Neural cell (in vitro differentiated cells): ENCODE data around the gene DACH1. TPM values are rescaled to one million over a fixed set of nuclear protein-coding genes. Genes with fewer than 3 reads are reported as not detected.

Experiments
- H2AFZ ChIP-seq: fragments of 200-600, 300-800 bp; sonication (generic), shearing (Covaris generic); 2 replicates; pipeline ENCODE4 v1.6.0; 2014; ENCODE audit warnings: low read depth, mild to moderate bottlenecking, antibody characterized with exemption, low read length, moderate library complexity
- H3F3A ChIP-seq: fragments of 200-600 bp; shearing (Covaris generic); 2 replicates; pipeline ENCODE4 v1.6.1; 2016; ENCODE audit warnings: mild to moderate bottlenecking, moderate library complexity, mixed read lengths, antibody characterized with exemption, low read length; ENCODE audit not compliant: insufficient read depth, poor library complexity, severe bottlenecking
- H3K27ac ChIP-seq: fragments of 200-600, 300-800 bp; sonication (generic), shearing (Covaris generic); 2 replicates; pipeline ENCODE4 v1.5.1; 2014; ENCODE audit warnings: mild to moderate bottlenecking, low read length, moderate library complexity
- H3K27me3 ChIP-seq: fragments of 300-800, 200-600 bp; sonication (generic), shearing (Covaris generic); 2 replicates; pipeline ENCODE4 v1.6.0; 2014; ENCODE audit warnings: mild to moderate bottlenecking, low read depth, low read length, moderate library complexity; ENCODE audit not compliant: insufficient read depth
- H3K36me3 ChIP-seq: fragments of 300-800, 200-600 bp; sonication (generic), shearing (Covaris generic); 2 replicates; pipeline ENCODE4 v1.5.1; 2014; ENCODE audit warnings: mild to moderate bottlenecking, antibody characterized with exemption, low read length, moderate library complexity; ENCODE audit not compliant: insufficient read depth
- H3K4me2 ChIP-seq: fragments of 300-800, 200-600 bp; sonication (generic), shearing (Covaris generic); 2 replicates; pipeline ENCODE4 v1.6.0; 2014; ENCODE audit warnings: mild to moderate bottlenecking, low read length
- H3K4me3 ChIP-seq: fragments of 300-800, 200-600 bp; sonication (generic), shearing (Covaris generic); 2 replicates; pipeline ENCODE4 v1.5.1; 2014; ENCODE audit warnings: mild to moderate bottlenecking, low read length, moderate library complexity
- H3K79me2 ChIP-seq: fragments of 200-600 bp; shearing (Covaris generic); replicated peaks from 2 replicates; pipeline ENCODE4 v1.6.0; 2014; ENCODE audit warnings: mild to moderate bottlenecking, low read length, moderate library complexity; ENCODE audit not compliant: insufficient read depth
- H3K9ac ChIP-seq: fragments of 300-800, 200-600 bp; sonication (generic), shearing (Covaris generic); 2 replicates; pipeline ENCODE4 v1.6.1; 2016; ENCODE audit warnings: mild to moderate bottlenecking, low read length, mixed read lengths
- H3K9me2 ChIP-seq: fragments of 200-600 bp; shearing (Covaris generic); 2 replicates; pipeline ENCODE4 v1.6.1; 2016; ENCODE audit warnings: mild to moderate bottlenecking, low read length, mixed read lengths; ENCODE audit not compliant: insufficient read depth
- H3K9me3 ChIP-seq: fragments of 200-600, 300-800 bp; sonication (generic), shearing (Covaris generic); 2 replicates; pipeline ENCODE4 v1.6.1; 2016; ENCODE audit warnings: mild to moderate bottlenecking, mixed run types, low read length, moderate library complexity, mixed read lengths
- H4K20me1 ChIP-seq: fragments of 200-600 bp; shearing (Covaris generic); 2 replicates; pipeline ENCODE4 v1.6.1; 2016; ENCODE audit warnings: mild to moderate bottlenecking, mixed run types; ENCODE audit not compliant: insufficient read depth
- EP300 ChIP-seq: fragments of 450-650 bp; conservative IDR thresholded peaks from 2 replicates; pipeline ENCODE4 v1.6.1; 2014; ENCODE audit warnings: antibody characterized with exemption, mild to moderate bottlenecking, moderate library complexity; ENCODE audit not compliant: poor library complexity, severe bottlenecking
- EZH2 ChIP-seq: fragments of 200-600, 300-800 bp; shearing (Covaris generic), sonication (generic); IDR thresholded peaks from 2 replicates; pipeline ENCODE4 v1.6.1; 2014; ENCODE audit warnings: antibody characterized with exemption, low read length, borderline replicate concordance, mild to moderate bottlenecking; ENCODE audit not compliant: insufficient read depth, poor library complexity, severe bottlenecking
- MXI1 ChIP-seq: fragments of 450-650 bp; conservative IDR thresholded peaks from 2 replicates; pipeline ENCODE4 v1.6.1; 2014; ENCODE audit warnings: antibody characterized with exemption, mild to moderate bottlenecking; ENCODE audit not compliant: poor library complexity, severe bottlenecking
- POLR2AphosphoS5 ChIP-seq: IDR thresholded peaks from 2 replicates; pipeline ENCODE4 v1.6.1; 2012
- RAD21 ChIP-seq: fragments of 450-650 bp; conservative IDR thresholded peaks from 2 replicates; pipeline ENCODE4 v1.6.1; 2014; ENCODE audit warnings: antibody characterized with exemption, mild to moderate bottlenecking, moderate library complexity
- SMC3 ChIP-seq: fragments of 450-650 bp; conservative IDR thresholded peaks from 2 replicates; pipeline ENCODE4 v1.6.1; 2014; ENCODE audit warnings: antibody characterized with exemption, mild to moderate bottlenecking, moderate library complexity; ENCODE audit not compliant: poor library complexity
- TAF1 ChIP-seq: IDR thresholded peaks from 2 replicates; pipeline ENCODE4 v1.6.1; 2012; ENCODE audit warnings: low read depth
- polyA plus RNA-seq: library from polyadenylated mRNA; depleted of rRNA; stranded (reverse); fragments of >200 nt; gene quantifications from 2 replicates; pipeline ENCODE4 v1.2.3, GENCODE V29; 2014
- TF ChIP-seq, protein P1 (sequence below): fragments of 450-650 bp; IDR thresholded peaks from 2 replicates; pipeline ENCODE4 v1.5.1; 2014; ENCODE audit warnings: antibody characterized with exemption, mild to moderate bottlenecking, moderate library complexity; ENCODE audit not compliant: poor library complexity, severe bottlenecking
- TF ChIP-seq, protein P2 (sequence below): IDR thresholded peaks from 2 replicates; pipeline ENCODE4 v1.6.1; 2012; ENCODE audit warnings: borderline replicate concordance

Gene DACH1
- polyA plus RNA-seq, 1 donor from 2014 or later, result 20.0 TPM

DNA sequence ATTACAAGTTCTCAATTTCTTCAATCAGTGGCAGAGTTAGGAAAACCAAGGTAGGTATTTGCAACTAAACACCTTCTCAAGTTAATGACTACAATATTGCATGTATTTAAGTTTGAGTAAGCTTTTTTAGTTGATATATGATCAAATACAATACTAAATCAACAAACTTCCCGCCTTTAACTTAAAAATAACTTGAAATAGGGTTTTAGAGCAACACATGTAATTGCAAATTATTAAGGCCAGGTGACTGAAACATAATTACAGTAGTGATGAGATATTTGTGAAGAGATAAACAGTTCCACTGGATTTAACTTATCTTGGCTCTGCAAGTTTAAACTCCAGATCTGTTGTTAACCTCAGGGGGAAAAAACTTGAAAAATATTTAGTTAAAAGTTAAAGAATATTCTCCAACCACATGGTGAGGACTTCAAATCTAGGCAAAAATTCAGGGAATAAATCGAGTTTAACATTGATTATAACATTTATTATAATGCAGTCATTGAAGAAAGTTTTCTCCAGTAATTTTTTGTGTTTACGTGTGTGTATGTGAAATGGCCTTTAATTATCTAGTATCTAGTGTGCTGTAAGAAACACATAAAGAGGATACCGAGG lies 3.6 kb downstream of the DACH1 start (continued):
- no peak for TF ChIP-seq TAF1
- no peak for TF ChIP-seq MXI1

DNA sequence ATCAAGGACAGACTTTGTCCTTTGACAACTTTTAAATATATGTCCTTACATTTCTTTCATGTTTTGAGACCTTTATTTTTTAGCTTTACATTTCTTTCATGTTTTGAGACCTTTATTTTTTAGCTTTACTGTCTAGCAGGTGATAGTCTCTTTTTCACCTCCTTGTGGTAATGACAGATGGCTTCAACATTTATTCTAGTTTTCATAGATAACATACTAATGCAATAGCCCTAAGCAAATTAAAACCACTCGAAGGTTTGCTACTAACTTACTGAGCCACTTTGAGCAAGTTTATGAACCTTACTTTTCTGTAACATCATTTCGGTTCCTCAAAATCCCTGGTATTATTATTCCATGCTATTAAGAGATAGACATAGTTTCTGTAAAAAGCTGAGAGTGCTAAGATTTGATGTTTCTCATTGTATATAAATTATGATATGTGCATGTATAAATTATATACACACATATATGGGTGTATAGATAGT lies 4.5 kb downstream of the DACH1 start:
- H3K36me3 ChIP-seq, result no peaks in the 10 kb centered on the region
- H3K4me3 ChIP-seq, result peak overlapping the region; percentile 92
- H2AFZ ChIP-seq, result no peak overlapping the region
- no peak overlapping the region for H3K27ac ChIP-seq
- no peak overlapping the region for H3K9ac ChIP-seq
- TF ChIP-seq, protein P1, sequence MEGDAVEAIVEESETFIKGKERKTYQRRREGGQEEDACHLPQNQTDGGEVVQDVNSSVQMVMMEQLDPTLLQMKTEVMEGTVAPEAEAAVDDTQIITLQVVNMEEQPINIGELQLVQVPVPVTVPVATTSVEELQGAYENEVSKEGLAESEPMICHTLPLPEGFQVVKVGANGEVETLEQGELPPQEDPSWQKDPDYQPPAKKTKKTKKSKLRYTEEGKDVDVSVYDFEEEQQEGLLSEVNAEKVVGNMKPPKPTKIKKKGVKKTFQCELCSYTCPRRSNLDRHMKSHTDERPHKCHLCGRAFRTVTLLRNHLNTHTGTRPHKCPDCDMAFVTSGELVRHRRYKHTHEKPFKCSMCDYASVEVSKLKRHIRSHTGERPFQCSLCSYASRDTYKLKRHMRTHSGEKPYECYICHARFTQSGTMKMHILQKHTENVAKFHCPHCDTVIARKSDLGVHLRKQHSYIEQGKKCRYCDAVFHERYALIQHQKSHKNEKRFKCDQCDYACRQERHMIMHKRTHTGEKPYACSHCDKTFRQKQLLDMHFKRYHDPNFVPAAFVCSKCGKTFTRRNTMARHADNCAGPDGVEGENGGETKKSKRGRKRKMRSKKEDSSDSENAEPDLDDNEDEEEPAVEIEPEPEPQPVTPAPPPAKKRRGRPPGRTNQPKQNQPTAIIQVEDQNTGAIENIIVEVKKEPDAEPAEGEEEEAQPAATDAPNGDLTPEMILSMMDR, result no peak
- TF ChIP-seq EZH2 (no peak), RAD21 (no peak), SMC3 (no peak), MXI1 (no peak), EP300 (no peak), POLR2AphosphoS5 (no peak), TAF1 (no peak)
- TF ChIP-seq, protein P2, sequence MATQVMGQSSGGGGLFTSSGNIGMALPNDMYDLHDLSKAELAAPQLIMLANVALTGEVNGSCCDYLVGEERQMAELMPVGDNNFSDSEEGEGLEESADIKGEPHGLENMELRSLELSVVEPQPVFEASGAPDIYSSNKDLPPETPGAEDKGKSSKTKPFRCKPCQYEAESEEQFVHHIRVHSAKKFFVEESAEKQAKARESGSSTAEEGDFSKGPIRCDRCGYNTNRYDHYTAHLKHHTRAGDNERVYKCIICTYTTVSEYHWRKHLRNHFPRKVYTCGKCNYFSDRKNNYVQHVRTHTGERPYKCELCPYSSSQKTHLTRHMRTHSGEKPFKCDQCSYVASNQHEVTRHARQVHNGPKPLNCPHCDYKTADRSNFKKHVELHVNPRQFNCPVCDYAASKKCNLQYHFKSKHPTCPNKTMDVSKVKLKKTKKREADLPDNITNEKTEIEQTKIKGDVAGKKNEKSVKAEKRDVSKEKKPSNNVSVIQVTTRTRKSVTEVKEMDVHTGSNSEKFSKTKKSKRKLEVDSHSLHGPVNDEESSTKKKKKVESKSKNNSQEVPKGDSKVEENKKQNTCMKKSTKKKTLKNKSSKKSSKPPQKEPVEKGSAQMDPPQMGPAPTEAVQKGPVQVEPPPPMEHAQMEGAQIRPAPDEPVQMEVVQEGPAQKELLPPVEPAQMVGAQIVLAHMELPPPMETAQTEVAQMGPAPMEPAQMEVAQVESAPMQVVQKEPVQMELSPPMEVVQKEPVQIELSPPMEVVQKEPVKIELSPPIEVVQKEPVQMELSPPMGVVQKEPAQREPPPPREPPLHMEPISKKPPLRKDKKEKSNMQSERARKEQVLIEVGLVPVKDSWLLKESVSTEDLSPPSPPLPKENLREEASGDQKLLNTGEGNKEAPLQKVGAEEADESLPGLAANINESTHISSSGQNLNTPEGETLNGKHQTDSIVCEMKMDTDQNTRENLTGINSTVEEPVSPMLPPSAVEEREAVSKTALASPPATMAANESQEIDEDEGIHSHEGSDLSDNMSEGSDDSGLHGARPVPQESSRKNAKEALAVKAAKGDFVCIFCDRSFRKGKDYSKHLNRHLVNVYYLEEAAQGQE, result no peak
- peaks cover 17% of the 10 kb centered on the region for H3K27me3 ChIP-seq
- peaks cover 61% of the 10 kb centered on the region for H3K79me2 ChIP-seq
- H4K20me1 ChIP-seq, result no peaks in the 10 kb centered on the region
- H3F3A ChIP-seq, result peaks cover 3% of the 10 kb centered on the region
- no peak overlapping the region for H3K4me2 ChIP-seq
- no peaks in the 10 kb centered on the region for H3K9me2 ChIP-seq
- H3K9me3 ChIP-seq, result no peaks in the 10 kb centered on the region

DNA sequence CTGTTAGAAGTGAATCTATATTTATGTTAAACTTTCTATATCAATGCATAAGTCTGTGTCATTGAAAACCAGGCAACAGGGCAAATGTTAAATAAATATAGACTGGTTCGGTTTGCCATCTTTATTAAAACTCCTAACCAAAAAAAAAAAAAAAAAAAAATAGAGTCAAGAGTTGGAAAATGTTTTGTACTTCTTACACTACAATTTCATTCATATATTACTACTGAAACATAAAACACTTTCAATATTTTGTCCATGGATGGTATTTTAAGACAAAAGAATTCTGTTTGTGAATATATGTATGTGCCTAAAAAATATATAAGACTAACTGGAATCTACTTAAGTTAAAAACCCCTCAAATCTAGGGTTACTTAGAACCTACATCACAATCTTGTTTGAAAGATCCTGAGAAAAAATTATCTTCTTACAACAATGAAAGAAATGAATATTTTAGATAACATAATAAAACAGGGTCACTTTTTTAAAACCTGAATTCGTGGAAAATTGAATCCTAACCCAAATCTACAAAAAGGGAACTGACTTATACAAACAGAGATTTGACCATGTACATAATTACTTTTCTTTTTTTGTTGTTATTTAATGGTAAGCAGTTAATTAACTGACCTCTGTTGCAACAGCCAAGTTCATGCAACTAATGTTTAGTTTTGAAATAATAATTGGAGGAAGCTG lies 5.1 kb downstream of the DACH1 start:
- H3K27me3 ChIP-seq, result peaks cover 15% of the 10 kb centered on the region
- no peak overlapping the region for H3K27ac ChIP-seq
- H3K79me2 ChIP-seq, result peaks cover 63% of the 10 kb centered on the region
- no peaks in the 10 kb centered on the region for H3K36me3 ChIP-seq
- H3F3A ChIP-seq, result no peaks in the 10 kb centered on the region
- peak overlapping the region; percentile 92 for H3K4me3 ChIP-seq
- H3K9ac ChIP-seq, result no peak overlapping the region
- H3K9me3 ChIP-seq, result no peaks in the 10 kb centered on the region
- TF ChIP-seq MXI1 (no peak), EZH2 (no peak)
- TF ChIP-seq, protein P1, result no peak
- TF ChIP-seq, protein P2, result no peak
- H3K9me2 ChIP-seq, result no peaks in the 10 kb centered on the region
- H3K4me2 ChIP-seq, result no peak overlapping the region
- no peaks in the 10 kb centered on the region for H4K20me1 ChIP-seq
- no peak overlapping the region for H2AFZ ChIP-seq
